ENCODE results near the gene PCDHGA9.

DNA sequence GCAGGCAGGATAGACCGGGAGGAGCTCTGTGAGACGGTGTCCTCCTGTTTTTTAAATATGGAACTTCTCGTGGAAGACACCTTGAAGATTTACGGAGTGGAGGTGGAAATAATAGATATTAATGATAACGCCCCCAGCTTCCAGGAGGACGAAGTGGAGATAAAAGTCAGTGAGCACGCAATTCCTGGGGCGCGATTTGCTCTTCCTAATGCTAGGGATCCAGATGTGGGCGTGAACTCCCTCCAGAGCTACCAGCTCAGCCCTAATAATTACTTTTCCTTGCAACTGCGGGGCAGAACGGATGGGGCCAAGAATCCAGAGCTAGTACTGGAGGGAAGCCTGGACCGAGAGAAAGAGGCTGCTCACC is 18.9 kb downstream of the PCDHGA9 start:
- TF ChIP-seq, protein P1, sequence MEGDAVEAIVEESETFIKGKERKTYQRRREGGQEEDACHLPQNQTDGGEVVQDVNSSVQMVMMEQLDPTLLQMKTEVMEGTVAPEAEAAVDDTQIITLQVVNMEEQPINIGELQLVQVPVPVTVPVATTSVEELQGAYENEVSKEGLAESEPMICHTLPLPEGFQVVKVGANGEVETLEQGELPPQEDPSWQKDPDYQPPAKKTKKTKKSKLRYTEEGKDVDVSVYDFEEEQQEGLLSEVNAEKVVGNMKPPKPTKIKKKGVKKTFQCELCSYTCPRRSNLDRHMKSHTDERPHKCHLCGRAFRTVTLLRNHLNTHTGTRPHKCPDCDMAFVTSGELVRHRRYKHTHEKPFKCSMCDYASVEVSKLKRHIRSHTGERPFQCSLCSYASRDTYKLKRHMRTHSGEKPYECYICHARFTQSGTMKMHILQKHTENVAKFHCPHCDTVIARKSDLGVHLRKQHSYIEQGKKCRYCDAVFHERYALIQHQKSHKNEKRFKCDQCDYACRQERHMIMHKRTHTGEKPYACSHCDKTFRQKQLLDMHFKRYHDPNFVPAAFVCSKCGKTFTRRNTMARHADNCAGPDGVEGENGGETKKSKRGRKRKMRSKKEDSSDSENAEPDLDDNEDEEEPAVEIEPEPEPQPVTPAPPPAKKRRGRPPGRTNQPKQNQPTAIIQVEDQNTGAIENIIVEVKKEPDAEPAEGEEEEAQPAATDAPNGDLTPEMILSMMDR (IDR thresholded peaks at IDR 0.05): no peak
- TF ChIP-seq POLR2A (IDR thresholded peaks at IDR 0.05): no peak
- no peak for TF ChIP-seq POLR2AphosphoS5 (IDR thresholded peaks at IDR 0.05)

Measured in suprapubic skin (tissue), 4 donors.